K562 (cell line): ENCODE data around the gene CCDC27. TPM values are rescaled to one million over a fixed set of nuclear protein-coding genes. Genes with fewer than 3 reads are reported as not detected.
A peak's percentile ranks its signal among the peaks of the same experiment; 100 is the strongest.

Source experiments
- ATAC-seq: fragments of 200-7000 bp; cut with Tn5 transposase; 3 replicates; pipeline ENCODE4 v1.9.1; 2020; ENCODE audit warnings: moderate library complexity
- BruUV-seq: library from RNA; stranded (reverse); fragments of 400-500 nt; replicated peaks from 2 replicates; lab custom pipeline; 2021; lab: Mats Ljungman, UMichigan
- CTCF ChIA-PET: fragments of 300-600 bp; formaldehyde crosslinking; extraction: SDS; loops from one replicate; lab custom pipeline; 2021; ENCODE audit warnings: low intra/inter-chr PET ratio; lab: Yijun Ruan, JAX
- POLR2A ChIA-PET: fragments of 300-600, 350-650 bp; sonication (Branson Sonifier 250); formaldehyde crosslinking; extraction: SDS; loops from one replicate; lab custom pipeline; 2021; ENCODE audit warnings: antibody characterized with exemption, inconsistent platforms; lab: Yijun Ruan, JAX
- DNase-seq, 4 experiments: peaks; one replicate each; pipeline versions ENCODE4 v3.0.0 to v3.0.0-alpha.2; 2011 to 2018; ENCODE audit warnings: low spot score in 3 of 4, mixed read lengths in 3 of 4; ENCODE audit errors: extremely low read depth in 1 of 4
- FAIRE-seq: peaks from 2 replicates; lab custom pipeline; 2011; peaks lifted over from hg19 to GRCh38; lab: Jason Lieb, UNC
- H2AFZ ChIP-seq: 2 replicates; pipeline ENCODE4 v1.6.0; 2011; ENCODE audit warnings: low read depth, low read length, control low read depth, inconsistent platforms
- H3K27ac ChIP-seq: fragments of 200-600 bp; 3 replicates; pipeline ENCODE4 v1.8.0; 2011; ENCODE audit warnings: low read depth, mild to moderate bottlenecking, control low read depth, inconsistent platforms, low read length, moderate library complexity, mixed read lengths; ENCODE audit errors: extremely low read depth
- H3K27me3 ChIP-seq, 2 experiments: fragments of 300-600 bp in 1 of 2; 2 replicates in 1 of 2; 3 replicates in 1 of 2; pipeline versions ENCODE4 v1.6.0 to v1.8.0; 2011; ENCODE audit warnings: inconsistent platforms in 2 of 2, low read length in 2 of 2, mild to moderate bottlenecking in 1 of 2, mixed read lengths in 1 of 2, moderate library complexity in 1 of 2; ENCODE audit not compliant: control insufficient read depth in 2 of 2, insufficient read depth in 2 of 2
- H3K36me3 ChIP-seq: fragments of 300-600 bp; 3 replicates; pipeline ENCODE4 v1.8.0; 2011; ENCODE audit warnings: mild to moderate bottlenecking, low read length, inconsistent platforms; ENCODE audit not compliant: control insufficient read depth, insufficient read depth
- H3K4me1 ChIP-seq, 2 experiments: fragments of 200-600 bp in 1 of 2; replicated peaks in 1 of 2; 2 replicates in 1 of 2; 3 replicates in 1 of 2; pipeline versions ENCODE4 v1.5.1 to v1.8.0; 2011; ENCODE audit warnings: inconsistent platforms in 2 of 2, low read length in 2 of 2, mild to moderate bottlenecking in 1 of 2, mixed read lengths in 1 of 2, moderate library complexity in 1 of 2; ENCODE audit not compliant: control insufficient read depth in 2 of 2, insufficient read depth in 2 of 2
- H3K4me2 ChIP-seq: 2 replicates; pipeline ENCODE4 v1.6.1; 2011; ENCODE audit warnings: low read length, control low read depth, inconsistent platforms, mixed read lengths; ENCODE audit not compliant: insufficient read depth
- H3K4me3 ChIP-seq: fragments of 200-600 bp; sonication (generic), shearing (Covaris generic); 2 replicates; pipeline ENCODE4 v1.5.1; 2016; ENCODE audit warnings: control low read depth, inconsistent platforms
- H3K79me2 ChIP-seq: fragments of 200-600 bp; 3 replicates; pipeline ENCODE4 v1.8.0; 2011; ENCODE audit warnings: low read length, inconsistent platforms; ENCODE audit not compliant: control insufficient read depth, insufficient read depth
- H3K9ac ChIP-seq, 2 experiments: 2 replicates each; pipeline versions ENCODE4 v1.6.0 to v1.6.1; 2011; ENCODE audit warnings: low read depth in 2 of 2, low read length in 2 of 2, control low read depth in 1 of 2, inconsistent platforms in 1 of 2, mild to moderate bottlenecking in 1 of 2, mixed read lengths in 1 of 2; ENCODE audit not compliant: insufficient read depth in 1 of 2
- H3K9me1 ChIP-seq: one replicate; pipeline ENCODE4 v1.6.0; 2011; ENCODE audit warnings: inconsistent platforms, mild to moderate bottlenecking, low read length, moderate library complexity; ENCODE audit not compliant: control insufficient read depth, insufficient read depth
- H3K9me3 ChIP-seq: replicated peaks from 2 replicates; pipeline ENCODE4 v1.5.1; 2011; ENCODE audit warnings: low read depth, low read length, inconsistent platforms; ENCODE audit not compliant: control insufficient read depth, insufficient read depth
- H4K20me1 ChIP-seq: replicated peaks from 2 replicates; pipeline ENCODE4 v1.6.1; 2011; ENCODE audit warnings: low read length, inconsistent platforms, mixed read lengths; ENCODE audit not compliant: control insufficient read depth, insufficient read depth
- BMI1 ChIP-seq: fragments of 150-350 bp; IDR thresholded peaks from 2 replicates; pipeline ENCODE4 v1.6.1; 2014; ENCODE audit warnings: low read length
- HNRNPLL ChIP-seq: fragments of 200-400 bp; formaldehyde crosslinking; IDR thresholded peaks from 2 replicates; pipeline ENCODE4 v1.6.1; 2017; ENCODE audit warnings: low read length, low read depth, mild to moderate bottlenecking; ENCODE audit not compliant: poor library complexity, severe bottlenecking
- IRF2 ChIP-seq: sonication (generic); formaldehyde crosslinking; IDR thresholded peaks from 2 replicates; pipeline ENCODE4 v1.8.1; 2022; ENCODE audit warnings: mild to moderate bottlenecking, missing genetic modification reagents
- MYC ChIP-seq, 2 experiments: fragments of 250-450 bp in 1 of 2; sonication (Bioruptor Pico) in 1 of 2; IDR thresholded peaks; 2 replicates each; pipeline versions ENCODE4 v1.5.1 to v1.6.1; 2012 to 2021; ENCODE audit warnings: low read depth in 2 of 2, borderline replicate concordance in 1 of 2, improper control_type of control experiment in 1 of 2, low read length in 1 of 2, mild to moderate bottlenecking in 1 of 2, moderate library complexity in 1 of 2
- POLR2A ChIP-seq: fragments of 450-650 bp; conservative IDR thresholded peaks from 2 replicates; pipeline ENCODE4 v1.6.1; 2016
- POLR2G ChIP-seq: fragments of 200-400 bp; formaldehyde crosslinking; IDR thresholded peaks from 2 replicates; pipeline ENCODE4 v1.6.1; 2017; ENCODE audit warnings: low read depth, mild to moderate bottlenecking, antibody characterized with exemption, low read length, moderate library complexity
- PPARD ChIP-seq: fragments of 250-450 bp; sonication (Bioruptor Pico); IDR thresholded peaks from 2 replicates; pipeline ENCODE4 v1.8.0; 2022; ENCODE audit warnings: inconsistent platforms, mild to moderate bottlenecking, moderate library complexity
- SIRT6 ChIP-seq: IDR thresholded peaks from one replicate; pipeline ENCODE4 v1.6.1; 2012; ENCODE audit warnings: low read depth, mild to moderate bottlenecking, control low read depth, inconsistent platforms, low read length, moderate library complexity
- SNRNP70 ChIP-seq: fragments of 200-400 bp; formaldehyde crosslinking; optimal IDR thresholded peaks from 2 replicates; pipeline ENCODE3; 2017; ENCODE audit warnings: low read depth, low read length
- SUPT5H ChIP-seq: fragments of 450-650 bp; IDR thresholded peaks from 2 replicates; pipeline ENCODE4 v1.6.1; 2016
- TAF15 ChIP-seq: fragments of 200-400 bp; formaldehyde crosslinking; IDR thresholded peaks from 2 replicates; pipeline ENCODE4 v1.6.1; 2017; ENCODE audit warnings: mild to moderate bottlenecking, low read depth, low read length, moderate library complexity
- ZFP36 ChIP-seq: fragments of 150-350 bp; IDR thresholded peaks from 2 replicates; pipeline ENCODE4 v1.6.1; 2018; ENCODE audit warnings: low read length, low read depth; ENCODE audit not compliant: partially characterized antibody
- WGBS: fragments of 100-300 bp; shearing (Covaris generic); methylation state at CpG from one replicate; pipeline ENCODE4 v1.1.6; 2016; ENCODE audit warnings: low coverage, mixed read lengths; ENCODE audit not compliant: insufficient coverage; ENCODE audit errors: missing lambda C conversion rate; 5-methylcytosine and 5-hydroxymethylcytosine counted together
- in situ Hi-C: fragments of 300-500 bp; cut with MboI; formaldehyde crosslinking; loops from 4 replicates; pipeline ENCODE4 v1.15.0; 2018; ENCODE audit warnings: inconsistent platforms, mixed read lengths
- intact Hi-C: fragments of 100-400 bp; cut with micrococcal nuclease; formaldehyde crosslinking; loops from 2 replicates; pipeline ENCODE4 v1.14.2; 2022
- polyA plus RNA-seq, 8 experiments: library from polyadenylated mRNA; depleted of rRNA in 4 of 8; stranded (reverse) in 5 of 8; unstranded in 3 of 8; fragments of >200 nt; fragmentation: Nextera tagmentation in 2 of 8; fragmentation: Illumina TruSeq in 1 of 8; extraction: Ambion mirVana in 2 of 8; extraction: Trizol in 1 of 8; gene quantifications; 2 replicates each; pipeline versions ENCODE4 v1.2.1 to v1.2.3, GENCODE V29; 2011 to 2014; ENCODE audit warnings: inconsistent platforms in 1 of 8, missing spikeins in 1 of 8
- total RNA-seq, 7 experiments: library from RNA; depleted of rRNA in 6 of 7; stranded (reverse); fragments of >200 nt in 6 of 7; fragmentation: Illumina TruSeq in 2 of 7; extraction: Trizol in 2 of 7; gene quantifications; 2 replicates each; pipeline versions ENCODE4 v1.2.1 to v1.2.3, GENCODE V29; 2011 to 2021; ENCODE audit warnings: low replicate concordance in 1 of 7
- TF ChIP-seq, protein P1 (sequence below), 3 experiments: IDR thresholded peaks in 2 of 3; conservative IDR thresholded peaks in 1 of 3; 2 replicates each; pipeline ENCODE4 v1.5.1; 2011 to 2012; ENCODE audit warnings: low read length in 3 of 3, mild to moderate bottlenecking in 3 of 3, control low read depth in 2 of 3, improper control_type of control experiment in 1 of 3, inconsistent platforms in 1 of 3, low read depth in 1 of 3, mixed read lengths in 1 of 3, moderate library complexity in 1 of 3; ENCODE audit not compliant: insufficient read depth in 2 of 3
- TF ChIP-seq, protein P2 (sequence below): sonication (generic); formaldehyde crosslinking; IDR thresholded peaks from 2 replicates; pipeline ENCODE4 v1.8.1; 2023; ENCODE audit warnings: mild to moderate bottlenecking, missing genetic modification reagents
- TF ChIP-seq, protein P3 (sequence below), 2 experiments: IDR thresholded peaks; 2 replicates each; pipeline ENCODE4 v1.6.1; 2011; ENCODE audit warnings: borderline replicate concordance in 1 of 2, control low read depth in 1 of 2, low read depth in 1 of 2, low read length in 1 of 2, mild to moderate bottlenecking in 1 of 2, mixed read lengths in 1 of 2, moderate library complexity in 1 of 2; ENCODE audit not compliant: insufficient read depth in 1 of 2, insufficient read length in 1 of 2, poor library complexity in 1 of 2, severe bottlenecking in 1 of 2; ENCODE audit errors: extremely low read depth in 1 of 2

Gene CCDC27
- total and polyA plus RNA-seq, 9 of the 15 experiments (the other 6 are each of a cell fraction or from before 2014, with no cell fraction given), result 0.01 to 0.04 TPM; not detected in 7

DNA sequence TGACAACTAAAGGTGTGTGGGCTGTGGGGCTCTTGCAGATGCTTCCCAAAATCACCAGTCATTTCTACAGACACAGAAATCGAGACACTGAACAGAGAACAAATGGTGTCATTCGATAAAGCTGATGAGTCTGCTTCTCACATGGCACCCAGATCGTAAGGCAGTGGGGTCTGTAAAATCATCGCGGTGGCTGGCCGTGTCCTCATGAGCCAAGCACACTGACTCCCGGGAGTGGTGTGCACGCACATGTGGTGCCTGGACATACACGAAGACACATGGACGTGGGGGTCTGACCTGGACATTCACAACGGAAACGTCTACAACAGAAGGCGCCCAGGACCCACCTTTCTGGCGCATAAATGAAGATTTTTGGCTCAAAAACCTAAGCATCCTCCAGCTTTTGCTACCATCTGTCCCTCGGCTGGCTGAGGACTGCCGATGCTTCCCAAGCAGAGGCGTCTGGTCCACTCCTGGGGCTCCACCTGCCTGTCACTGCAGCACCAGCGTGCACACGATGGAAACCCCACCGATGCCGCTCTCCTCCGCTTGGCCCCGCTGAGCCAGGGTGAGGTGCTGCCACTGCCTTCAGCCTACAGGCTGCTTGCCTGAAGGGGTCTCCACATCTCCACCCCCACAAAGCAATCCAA is 27.1 kb downstream of the CCDC27 start:
- H3K4me1 ChIP-seq, result peaks cover 15 to 58% of the 10 kb centered on the region in 2 experiments
- no peak overlapping the region for H3K4me3 ChIP-seq
- H3K27me3 ChIP-seq, result no peaks in the 10 kb centered on the region
- no peak overlapping the region for H3K4me2 ChIP-seq
- POLR2A ChIA-PET, result interaction anchor here (0.7 to 2.5 kb wide), 4 partner anchors 11 to 18 kb away, joined by 3 to 9 read pairs (median 4); no protein-coding TSS in a partner anchor
- CTCF ChIA-PET, result no interaction called here
- 92% methylated on average over 23 of the region's 23 CpGs for WGBS
- H4K20me1 ChIP-seq, result no peaks in the 10 kb centered on the region
- H3K79me2 ChIP-seq, result peaks cover 9% of the 10 kb centered on the region
- DNase-seq (peak in 1 of 4 experiments; percentile 28), ATAC-seq (no peak)
- no peaks in the 10 kb centered on the region for H3K9me3 ChIP-seq
- no peak overlapping the region for H3K27ac ChIP-seq
- H3K36me3 ChIP-seq, result peaks cover 66% of the 10 kb centered on the region
- TF ChIP-seq, protein P1, sequence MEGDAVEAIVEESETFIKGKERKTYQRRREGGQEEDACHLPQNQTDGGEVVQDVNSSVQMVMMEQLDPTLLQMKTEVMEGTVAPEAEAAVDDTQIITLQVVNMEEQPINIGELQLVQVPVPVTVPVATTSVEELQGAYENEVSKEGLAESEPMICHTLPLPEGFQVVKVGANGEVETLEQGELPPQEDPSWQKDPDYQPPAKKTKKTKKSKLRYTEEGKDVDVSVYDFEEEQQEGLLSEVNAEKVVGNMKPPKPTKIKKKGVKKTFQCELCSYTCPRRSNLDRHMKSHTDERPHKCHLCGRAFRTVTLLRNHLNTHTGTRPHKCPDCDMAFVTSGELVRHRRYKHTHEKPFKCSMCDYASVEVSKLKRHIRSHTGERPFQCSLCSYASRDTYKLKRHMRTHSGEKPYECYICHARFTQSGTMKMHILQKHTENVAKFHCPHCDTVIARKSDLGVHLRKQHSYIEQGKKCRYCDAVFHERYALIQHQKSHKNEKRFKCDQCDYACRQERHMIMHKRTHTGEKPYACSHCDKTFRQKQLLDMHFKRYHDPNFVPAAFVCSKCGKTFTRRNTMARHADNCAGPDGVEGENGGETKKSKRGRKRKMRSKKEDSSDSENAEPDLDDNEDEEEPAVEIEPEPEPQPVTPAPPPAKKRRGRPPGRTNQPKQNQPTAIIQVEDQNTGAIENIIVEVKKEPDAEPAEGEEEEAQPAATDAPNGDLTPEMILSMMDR (IDR thresholded peaks at IDR 0.05 in 2 of 3, conservative IDR thresholded peaks at IDR 0.05 in 1 of 3; ENCODE audit: insufficient read depth in 2 of 3, low read depth in 1 of 3, low read length in 3 of 3), result peak; percentile 12 to 52 (median 19); a peak in 3 of 6 replicates
- TF ChIP-seq POLR2A (peak; percentile 28), POLR2G (peak; percentile 58), IRF2 (CRISPR knock-in tag) (no peak), BMI1 (no peak), PPARD (CRISPR knock-in tag) (no peak), SIRT6 (peak; percentile 32), ZFP36 (no peak), SUPT5H (peak; percentile 29), MYC (IDR thresholded peaks at IDR 0.05; ENCODE audit: low read depth, low read length) (no peak), MYC (CRISPR knock-in tag; IDR thresholded peaks at IDR 0.05; ENCODE audit: borderline replicate concordance, low read depth) (0 out of 2 replicates have a peak, but pooled peaks have one; percentile 13), TAF15 (0 out of 2 replicates have a peak, but pooled peaks have one; percentile 50), SNRNP70 (peak; percentile 78), HNRNPLL (peak; percentile 24)
- TF ChIP-seq, protein P2, sequence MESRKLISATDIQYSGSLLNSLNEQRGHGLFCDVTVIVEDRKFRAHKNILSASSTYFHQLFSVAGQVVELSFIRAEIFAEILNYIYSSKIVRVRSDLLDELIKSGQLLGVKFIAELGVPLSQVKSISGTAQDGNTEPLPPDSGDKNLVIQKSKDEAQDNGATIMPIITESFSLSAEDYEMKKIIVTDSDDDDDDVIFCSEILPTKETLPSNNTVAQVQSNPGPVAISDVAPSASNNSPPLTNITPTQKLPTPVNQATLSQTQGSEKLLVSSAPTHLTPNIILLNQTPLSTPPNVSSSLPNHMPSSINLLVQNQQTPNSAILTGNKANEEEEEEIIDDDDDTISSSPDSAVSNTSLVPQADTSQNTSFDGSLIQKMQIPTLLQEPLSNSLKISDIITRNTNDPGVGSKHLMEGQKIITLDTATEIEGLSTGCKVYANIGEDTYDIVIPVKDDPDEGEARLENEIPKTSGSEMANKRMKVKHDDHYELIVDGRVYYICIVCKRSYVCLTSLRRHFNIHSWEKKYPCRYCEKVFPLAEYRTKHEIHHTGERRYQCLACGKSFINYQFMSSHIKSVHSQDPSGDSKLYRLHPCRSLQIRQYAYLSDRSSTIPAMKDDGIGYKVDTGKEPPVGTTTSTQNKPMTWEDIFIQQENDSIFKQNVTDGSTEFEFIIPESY, result peak; percentile 98
- TF ChIP-seq, protein P3, sequence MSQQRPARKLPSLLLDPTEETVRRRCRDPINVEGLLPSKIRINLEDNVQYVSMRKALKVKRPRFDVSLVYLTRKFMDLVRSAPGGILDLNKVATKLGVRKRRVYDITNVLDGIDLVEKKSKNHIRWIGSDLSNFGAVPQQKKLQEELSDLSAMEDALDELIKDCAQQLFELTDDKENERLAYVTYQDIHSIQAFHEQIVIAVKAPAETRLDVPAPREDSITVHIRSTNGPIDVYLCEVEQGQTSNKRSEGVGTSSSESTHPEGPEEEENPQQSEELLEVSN (IDR thresholded peaks at IDR 0.05; ENCODE audit: borderline replicate concordance in 1 of 2, extremely low read depth in 1 of 2, insufficient read depth in 1 of 2, insufficient read length in 1 of 2, low read depth in 1 of 2, low read length in 1 of 2, poor library complexity in 1 of 2, severe bottlenecking in 1 of 2), result peak; percentile 1 to 2
- TF ChIP-seq, all 486 proteins: peak for 11
- no peak for FAIRE-seq
- in situ Hi-C loops, result no loop called here
- no TSS peak for BruUV-seq
- Histone ChIP-seq H3K9ac (peak overlapping the region in 1 of 2 experiments; percentile 53; a peak in 1 of 4 replicates), H3K9me1 (peaks cover 5% of the 10 kb centered on the region), H2AFZ (no peak overlapping the region)
- intact Hi-C loops, result loop anchor here (5.0 kb wide), 1 partner anchor 78 kb away; the partner anchor contains the start of genes CEP104 and DFFB
